Measurements from ENCODE around the gene MAST3. TPM values are rescaled to one million over a fixed set of nuclear protein-coding genes. Genes with fewer than 3 reads are reported as not detected.

MAST3 gene
- 2.0 and 2.6 TPM in 2 replicates for polyA plus RNA-seq (2014; cell fraction: cytosol; rRNA removed)
- 2.5 and 3.4 TPM in 2 replicates for polyA plus RNA-seq (2014; cell fraction: nucleus; rRNA removed)

DNA sequence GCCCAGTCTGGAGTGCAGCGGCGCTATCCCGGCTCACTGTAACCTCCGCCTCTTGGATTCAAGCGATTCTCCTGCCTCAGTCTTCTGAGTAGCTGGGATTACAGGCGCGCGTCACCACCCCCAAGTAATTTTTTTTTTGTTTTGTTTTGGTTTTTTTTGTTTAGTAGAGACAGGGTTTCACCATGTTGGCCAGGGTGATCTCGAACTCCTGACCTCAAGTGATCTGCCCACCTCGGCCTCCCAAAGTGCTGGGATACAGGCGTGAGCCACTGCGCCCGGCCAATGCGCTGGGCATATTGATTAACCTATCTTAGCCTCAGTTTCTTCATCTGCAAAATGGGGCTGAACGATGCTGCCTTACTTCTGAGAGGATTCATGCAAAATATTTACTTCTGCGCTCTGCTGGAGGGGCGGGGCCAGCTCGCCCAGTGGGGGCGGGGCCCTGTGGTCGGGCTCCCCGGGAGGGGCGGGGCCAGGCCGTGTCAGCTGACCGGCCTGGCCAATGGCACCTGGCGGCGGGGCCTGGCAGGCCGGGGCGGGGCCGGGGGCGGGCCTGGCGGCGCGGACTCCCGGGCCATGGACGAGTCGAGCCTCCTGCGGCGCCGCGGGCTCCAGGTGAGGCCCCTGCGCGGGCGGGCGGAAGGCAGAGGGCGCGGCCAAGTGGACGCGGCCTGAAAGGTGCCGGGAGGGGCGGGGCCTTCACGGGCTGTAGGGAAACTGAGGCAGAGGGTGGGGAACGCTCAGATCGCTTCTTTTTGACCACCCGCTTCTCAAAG is at the start of gene MAST3:
Gene MAST3 (plus strand): TSS at position 562 of the 776 bp plus-strand sequence. CDS start 15 bp downstream, at position 577.
- peak; percentile 57 for DNase-seq (ENCODE audit: low spot score)

DNA sequence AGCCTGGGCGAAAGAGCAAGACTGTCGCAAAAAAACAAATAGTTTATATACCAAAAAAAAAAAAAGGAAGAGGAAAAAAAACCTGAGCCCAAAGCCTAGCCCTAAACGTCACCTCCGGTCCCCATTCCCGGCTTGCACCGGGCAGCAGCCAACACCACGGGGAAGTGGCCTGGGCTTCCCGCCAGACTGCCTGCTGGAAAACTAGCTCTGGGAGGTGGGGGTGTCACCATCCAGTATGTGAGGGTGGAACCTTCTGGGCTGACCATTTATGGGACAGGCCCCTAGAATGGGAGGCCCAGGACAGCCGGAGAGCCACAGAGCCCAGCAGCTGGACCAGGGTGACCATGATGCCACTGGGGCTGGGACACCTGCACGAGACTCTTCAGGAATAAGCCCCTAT is 48.2 kb upstream of the MAST3 start:
- DNase-seq (ENCODE audit: low spot score) = no peak

DNA sequence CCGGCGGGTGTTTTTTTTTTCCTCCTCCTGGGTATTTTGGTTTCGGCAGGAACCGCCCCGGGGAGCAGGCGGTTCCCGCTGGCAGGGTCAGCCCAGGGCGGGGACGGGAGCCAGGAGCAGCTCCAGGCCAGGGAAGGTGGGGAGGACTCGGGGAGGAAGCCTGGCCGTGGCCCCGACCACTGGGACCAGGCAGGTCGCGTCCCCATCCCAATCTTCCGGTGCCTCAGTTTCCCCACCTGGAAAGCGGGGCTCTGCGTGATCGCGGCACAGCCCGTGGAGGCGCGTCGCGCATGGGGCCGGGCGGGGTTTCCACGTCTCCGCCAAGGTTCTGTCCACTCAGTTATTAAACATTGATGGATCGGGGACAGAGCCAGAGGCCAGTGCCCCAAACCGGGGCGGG is 45.7 kb upstream of the MAST3 start:
- no peak for DNase-seq (ENCODE audit: low spot score)

DNA sequence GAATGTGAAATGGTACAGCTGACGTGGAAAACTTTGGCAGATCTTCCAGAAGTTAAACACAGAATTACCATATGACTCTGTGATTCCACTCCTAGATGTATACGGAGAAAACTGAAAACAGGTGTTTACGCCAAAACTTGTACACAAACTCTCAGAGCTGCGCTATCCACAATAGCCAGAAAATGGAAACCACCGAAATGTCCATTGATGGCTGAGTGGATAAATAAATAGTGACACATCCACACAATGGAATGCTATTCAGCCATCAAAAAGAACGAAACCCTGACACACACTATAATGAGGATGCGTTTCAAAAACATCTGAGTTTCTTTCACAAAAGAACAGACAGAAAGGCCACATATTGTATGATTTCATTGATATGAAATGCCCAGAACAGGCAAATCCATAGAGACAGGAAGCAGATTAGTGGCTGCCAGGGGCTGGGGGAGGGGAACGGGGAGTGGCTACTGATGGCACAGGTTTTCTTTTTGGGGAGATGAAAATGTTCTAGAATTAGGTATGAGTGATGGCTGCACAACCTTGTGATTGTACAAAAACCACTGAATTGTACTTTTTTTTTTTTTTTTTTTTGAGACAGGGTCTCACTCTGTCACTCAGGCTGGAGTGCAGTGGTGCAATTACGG is 43.9 kb upstream of the MAST3 start:
- no peak for DNase-seq (ENCODE audit: low spot score)

- no peak for DNase-seq (ENCODE audit: low spot score)
Observed at GRCh38 chr19:18055967-18056366, 41.6 kb upstream of the MAST3 start.

- no peak for DNase-seq (ENCODE audit: low spot score)
Observed at GRCh38 chr19:18057557-18057956, 40.0 kb upstream of the MAST3 start.

DNA sequence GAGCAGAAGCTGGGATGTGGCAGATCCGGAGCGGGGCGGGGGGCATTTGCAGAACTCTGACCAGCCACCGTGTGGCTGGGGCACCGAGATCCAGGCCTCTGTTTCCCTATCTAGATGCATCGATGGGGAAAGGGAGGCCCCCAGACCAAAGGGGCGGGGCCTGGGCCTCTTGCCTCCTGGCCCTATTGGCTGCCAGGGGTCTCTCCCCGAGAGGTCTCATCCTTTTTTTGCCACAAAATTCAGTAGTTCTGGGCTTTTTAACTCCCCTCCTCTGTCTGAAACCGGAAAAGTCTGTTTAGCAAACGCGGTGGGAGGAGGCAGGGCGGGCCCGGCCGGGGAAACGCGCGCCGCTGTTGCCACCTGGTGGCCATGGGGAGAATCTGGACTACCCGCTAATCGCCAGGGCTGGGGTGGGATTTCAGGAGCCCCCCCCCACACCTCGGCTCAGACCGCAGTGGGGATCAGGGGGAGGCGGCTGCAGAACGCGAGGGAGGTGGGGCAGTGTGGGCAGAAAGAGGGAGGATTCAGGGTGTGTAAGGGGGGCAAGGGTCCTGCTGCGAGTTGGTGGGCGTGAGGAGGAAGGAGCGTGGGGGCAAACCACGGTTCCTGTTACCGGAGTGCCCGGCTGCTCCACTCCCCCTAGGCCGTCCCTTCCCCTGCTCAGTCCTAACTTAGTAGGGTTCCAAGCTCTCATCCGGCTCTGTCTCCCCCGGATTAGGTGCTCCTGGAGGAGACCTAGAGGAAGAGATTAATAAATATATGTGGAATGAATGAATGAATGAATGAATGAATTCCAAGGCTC is 39.2 kb upstream of the MAST3 start:
- DNase-seq (ENCODE audit: low spot score) = peak; percentile 67

DNA sequence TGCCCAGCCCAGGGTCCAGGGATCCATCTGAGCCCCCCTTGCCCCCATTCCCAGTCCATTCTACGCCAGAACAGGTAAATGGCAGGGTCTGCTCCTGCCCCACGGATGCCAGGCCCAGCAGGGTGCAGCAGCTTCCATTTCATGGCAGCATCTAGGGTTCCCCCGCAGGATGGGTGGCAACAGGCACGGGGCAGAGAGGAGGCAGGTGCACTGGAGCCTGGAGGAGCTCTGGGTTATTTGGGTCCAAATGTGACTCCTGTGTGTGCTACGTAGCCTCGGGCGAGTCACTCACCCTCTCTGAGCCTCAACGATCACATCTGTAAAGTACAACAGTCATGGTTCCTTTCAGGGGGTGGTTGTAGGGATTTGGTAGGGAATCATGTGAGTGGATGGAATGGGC is 38.3 kb upstream of the MAST3 start:
- no peak for DNase-seq (ENCODE audit: low spot score)

GRCh38 chr19:18059902-18060301 is 37.7 kb upstream of the MAST3 start:
- no peak for DNase-seq (ENCODE audit: low spot score)

- peak; percentile 38 for DNase-seq (ENCODE audit: low spot score)
Observed at GRCh38 chr19:18060472-18060871, 37.1 kb upstream of the MAST3 start.

DNA sequence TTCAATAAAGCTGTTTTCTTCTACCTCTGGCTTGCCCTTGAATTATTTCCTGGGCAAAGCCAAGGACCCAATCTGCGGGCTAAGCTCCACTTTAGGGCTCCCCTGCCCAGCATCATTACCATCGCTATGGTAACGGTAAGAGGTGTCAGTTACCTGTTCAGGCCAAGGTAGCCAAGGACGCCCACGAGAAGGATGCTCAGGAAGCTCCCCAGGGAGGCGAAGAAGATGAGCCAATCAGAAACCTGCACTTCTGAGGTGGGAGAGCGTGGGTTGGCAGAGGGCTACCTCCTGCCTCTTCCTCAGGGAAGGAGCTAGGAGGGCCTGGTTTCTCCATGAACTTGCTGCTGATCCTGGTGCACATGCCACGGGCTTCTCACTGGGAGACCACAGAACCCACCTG is 35.5 kb upstream of the MAST3 start:
- DNase-seq (ENCODE audit: low spot score) = no peak

DNA sequence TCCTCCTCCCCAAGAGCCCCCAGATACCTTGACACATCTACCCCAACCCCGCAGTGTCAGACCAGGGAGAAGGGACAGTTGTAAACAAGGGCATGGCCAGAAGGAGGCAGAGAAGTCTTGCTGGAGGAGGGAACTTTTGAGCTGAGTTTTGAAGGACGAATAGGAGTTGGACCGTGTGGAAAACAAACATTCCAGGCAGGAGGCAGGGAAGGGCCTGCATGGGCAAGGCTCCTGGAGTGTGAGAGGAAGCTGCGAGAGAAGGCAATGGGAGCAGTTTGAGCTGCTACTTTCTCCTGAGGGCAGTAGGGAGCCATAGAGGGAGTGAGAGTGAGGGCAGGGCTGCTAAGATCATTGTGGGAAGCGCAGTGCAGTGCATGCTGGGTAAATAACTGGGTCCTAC is 34.1 kb upstream of the MAST3 start:
- no peak for DNase-seq (ENCODE audit: low spot score)

- no peak for DNase-seq (ENCODE audit: low spot score)
Observed at GRCh38 chr19:18065173-18065495, 32.4 kb upstream of the MAST3 start.

DNA sequence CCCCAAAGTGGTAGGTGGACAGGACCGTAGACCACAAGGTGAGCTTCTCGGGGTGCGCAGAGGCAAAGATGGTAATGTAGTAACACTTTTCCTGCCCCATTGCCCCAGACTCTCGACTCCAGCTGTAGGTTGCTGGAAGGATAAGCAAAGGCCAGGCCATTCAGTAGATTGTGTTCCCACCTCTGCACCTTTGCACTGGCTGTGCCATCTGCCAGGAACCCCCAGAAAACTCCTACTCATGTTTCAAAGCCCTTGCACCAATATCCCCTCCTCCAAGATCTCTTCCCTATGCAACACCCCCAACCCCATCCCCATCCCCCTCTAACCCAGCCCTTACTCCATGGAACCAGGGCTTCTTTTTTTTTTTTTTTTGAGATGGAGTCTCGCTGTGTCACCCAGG is 29.2 kb upstream of the MAST3 start:
- no peak for DNase-seq (ENCODE audit: low spot score)

- DNase-seq (ENCODE audit: low spot score) = no peak
Observed at GRCh38 chr19:18069383-18069782, 28.2 kb upstream of the MAST3 start.

DNA sequence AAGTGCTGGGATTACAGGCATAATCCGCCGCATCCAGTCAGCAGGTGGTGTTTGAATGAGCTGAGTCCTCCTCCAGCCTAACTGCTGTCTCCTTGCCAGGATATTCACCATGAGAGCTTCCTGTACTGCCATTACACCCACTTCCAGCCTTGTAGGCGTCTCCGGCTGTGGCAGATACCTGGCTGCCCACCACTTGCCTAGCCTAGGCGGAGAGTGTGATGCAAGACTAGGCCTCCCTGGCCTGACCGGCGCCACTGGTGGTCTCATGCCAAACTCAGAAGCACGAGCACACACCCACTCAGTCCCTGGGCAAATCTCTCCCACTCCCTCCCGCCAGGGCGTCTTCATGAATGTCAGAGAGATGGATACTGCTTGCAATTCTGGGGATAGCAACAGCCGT is 27.4 kb upstream of the MAST3 start:
- DNase-seq (ENCODE audit: low spot score) = no peak

- DNase-seq (ENCODE audit: low spot score) = no peak
Observed at GRCh38 chr19:18072335-18072734, 25.2 kb upstream of the MAST3 start.

DNA sequence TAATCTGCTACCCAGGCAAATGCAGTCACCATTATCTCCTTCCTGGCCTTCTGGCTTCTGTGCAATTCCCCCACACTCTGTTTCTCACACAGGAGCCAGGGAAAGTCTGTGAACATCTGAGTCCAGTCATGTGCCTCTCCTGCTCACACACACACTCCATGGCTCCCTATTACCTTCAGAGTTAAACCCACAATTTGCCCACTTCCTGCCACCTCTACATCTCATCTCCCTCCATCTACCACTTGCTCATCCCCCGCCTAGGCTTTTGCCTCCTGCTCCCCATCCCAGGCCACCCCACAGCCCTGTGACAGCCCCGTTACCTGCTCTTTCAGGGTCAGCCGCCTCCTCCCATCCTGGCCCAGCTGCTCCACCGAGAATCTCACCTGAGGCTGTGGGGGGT is 24.4 kb upstream of the MAST3 start:
- no peak for DNase-seq (ENCODE audit: low spot score)

- peak; percentile 38 for DNase-seq (ENCODE audit: low spot score)
Observed at GRCh38 chr19:18074192-18074591, 23.4 kb upstream of the MAST3 start.

- DNase-seq (ENCODE audit: low spot score) = no peak
Observed at GRCh38 chr19:18083929-18084684, 13.5 kb upstream of the MAST3 start.

DNA sequence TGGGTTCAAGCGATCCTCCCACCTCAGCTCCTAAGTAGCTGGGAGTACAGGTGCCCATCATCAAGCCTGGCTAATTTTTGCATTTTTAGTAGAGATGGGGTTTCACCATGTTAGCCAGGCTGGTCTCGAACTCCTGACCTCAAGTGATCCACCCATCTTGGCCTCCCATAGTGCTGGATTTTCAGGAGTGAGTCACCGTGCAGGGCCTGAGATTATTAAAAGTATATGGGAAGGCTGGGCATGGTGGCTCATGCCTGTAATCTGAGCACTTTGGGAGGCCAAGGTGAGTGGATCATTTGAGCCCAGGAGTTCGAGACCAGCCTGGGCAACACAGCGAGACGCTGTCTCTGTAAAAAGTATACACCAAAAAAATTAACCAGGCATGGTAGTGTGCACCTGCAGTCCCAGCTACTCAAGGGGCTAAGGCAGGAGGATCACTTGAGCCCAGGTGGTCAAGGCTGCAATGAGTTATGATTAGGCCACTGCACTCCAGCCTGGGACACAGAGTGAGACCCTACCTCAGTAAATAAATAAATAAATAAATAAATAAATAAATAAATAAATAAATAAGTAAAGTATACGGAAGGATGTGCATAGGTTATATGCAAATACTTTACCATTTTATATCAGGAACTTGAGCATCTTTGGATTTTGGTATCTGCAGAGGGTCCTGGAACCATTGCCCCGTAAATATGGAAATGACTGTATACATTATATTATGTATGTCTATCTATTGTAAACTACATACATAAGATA is 11.7 kb upstream of the MAST3 start:
- no peak for DNase-seq (ENCODE audit: low spot score)
